ENCODE data around the gene AKR1E2. TPM values are rescaled to one million over a fixed set of nuclear protein-coding genes. Genes with fewer than 3 reads are reported as not detected.

The AKR1E2 gene
- total RNA-seq, 1 donor from 2014 or later = 4.7 TPM

DNA sequence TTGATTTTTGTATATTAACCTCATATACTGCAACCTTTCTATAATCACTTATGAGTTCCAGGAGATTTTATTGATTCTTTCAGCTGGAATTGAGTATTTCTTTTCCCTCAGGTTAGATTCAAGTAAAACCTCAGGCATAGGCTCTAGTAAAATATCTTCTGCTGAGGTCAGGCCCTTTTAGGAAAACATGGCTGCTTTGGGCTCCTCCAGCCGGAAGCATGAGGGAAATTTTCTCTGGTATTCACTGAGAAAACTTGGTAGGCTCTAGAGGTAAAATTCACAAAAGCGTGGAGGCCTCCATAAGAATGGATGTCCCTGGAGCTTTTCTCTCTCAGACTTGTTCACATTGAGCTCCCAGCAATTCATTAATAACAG, 56.7 kb downstream of the AKR1E2 start:
- H3K27me3 Mint-ChIP-seq = no peaks in the 10 kb centered on the region
- DNase-seq (ENCODE audit: extremely low spot score, unreplicated experiment) = no peak
- no peaks in the 10 kb centered on the region for H3K9me3 Mint-ChIP-seq
- H3K4me1 Mint-ChIP-seq (ENCODE audit: unreplicated experiment) = no peaks in the 10 kb centered on the region
- no peaks in the 10 kb centered on the region for H3K36me3 Mint-ChIP-seq
- H3K4me3 Mint-ChIP-seq = no peak overlapping the region
- TF ChIP-seq, protein P1, sequence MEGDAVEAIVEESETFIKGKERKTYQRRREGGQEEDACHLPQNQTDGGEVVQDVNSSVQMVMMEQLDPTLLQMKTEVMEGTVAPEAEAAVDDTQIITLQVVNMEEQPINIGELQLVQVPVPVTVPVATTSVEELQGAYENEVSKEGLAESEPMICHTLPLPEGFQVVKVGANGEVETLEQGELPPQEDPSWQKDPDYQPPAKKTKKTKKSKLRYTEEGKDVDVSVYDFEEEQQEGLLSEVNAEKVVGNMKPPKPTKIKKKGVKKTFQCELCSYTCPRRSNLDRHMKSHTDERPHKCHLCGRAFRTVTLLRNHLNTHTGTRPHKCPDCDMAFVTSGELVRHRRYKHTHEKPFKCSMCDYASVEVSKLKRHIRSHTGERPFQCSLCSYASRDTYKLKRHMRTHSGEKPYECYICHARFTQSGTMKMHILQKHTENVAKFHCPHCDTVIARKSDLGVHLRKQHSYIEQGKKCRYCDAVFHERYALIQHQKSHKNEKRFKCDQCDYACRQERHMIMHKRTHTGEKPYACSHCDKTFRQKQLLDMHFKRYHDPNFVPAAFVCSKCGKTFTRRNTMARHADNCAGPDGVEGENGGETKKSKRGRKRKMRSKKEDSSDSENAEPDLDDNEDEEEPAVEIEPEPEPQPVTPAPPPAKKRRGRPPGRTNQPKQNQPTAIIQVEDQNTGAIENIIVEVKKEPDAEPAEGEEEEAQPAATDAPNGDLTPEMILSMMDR (conservative IDR thresholded peaks at IDR 0.05) = no peak
- no peak overlapping the region for H3K27ac Mint-ChIP-seq

DNA sequence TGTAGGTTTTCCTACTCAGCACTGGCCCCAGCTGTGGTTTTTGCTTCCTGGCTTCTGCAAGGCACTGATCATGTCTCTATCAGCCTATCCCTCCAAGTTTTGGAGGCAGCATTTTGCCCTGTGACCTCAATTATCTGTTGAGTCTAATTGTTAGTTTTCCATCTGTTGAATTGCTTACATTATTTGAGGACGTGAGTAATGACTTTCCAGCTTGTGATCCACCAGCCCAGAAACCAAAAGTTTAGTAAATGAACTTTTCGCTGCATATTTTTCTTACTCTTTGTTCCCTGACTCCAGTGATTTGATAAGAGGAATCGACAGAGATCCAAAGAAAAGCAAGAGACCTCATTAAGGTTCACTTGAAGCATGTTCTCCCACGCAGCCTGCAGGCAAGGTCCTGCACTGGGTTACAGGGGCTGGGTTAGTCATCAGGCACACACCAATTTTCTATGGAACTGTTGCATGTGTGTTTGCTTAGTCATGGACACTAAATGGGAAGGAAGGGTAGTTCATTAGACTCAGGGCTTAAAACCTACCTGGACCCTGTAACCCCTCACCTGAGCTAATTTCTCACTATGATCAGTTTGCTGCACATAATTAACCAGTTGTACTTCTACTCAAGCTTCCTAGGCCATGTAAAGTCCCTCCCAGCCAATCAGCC, 57.2 kb downstream of the AKR1E2 start:
- no peaks in the 10 kb centered on the region for H3K9me3 Mint-ChIP-seq
- H3K4me1 Mint-ChIP-seq (ENCODE audit: unreplicated experiment) = no peaks in the 10 kb centered on the region
- no peak for DNase-seq (ENCODE audit: extremely low spot score, unreplicated experiment)
- no peak overlapping the region for H3K27ac Mint-ChIP-seq
- H3K36me3 Mint-ChIP-seq = no peaks in the 10 kb centered on the region
- TF ChIP-seq, protein P1 (conservative IDR thresholded peaks at IDR 0.05) = no peak
- no peak overlapping the region for H3K4me3 Mint-ChIP-seq
- H3K27me3 Mint-ChIP-seq = no peaks in the 10 kb centered on the region

DNA sequence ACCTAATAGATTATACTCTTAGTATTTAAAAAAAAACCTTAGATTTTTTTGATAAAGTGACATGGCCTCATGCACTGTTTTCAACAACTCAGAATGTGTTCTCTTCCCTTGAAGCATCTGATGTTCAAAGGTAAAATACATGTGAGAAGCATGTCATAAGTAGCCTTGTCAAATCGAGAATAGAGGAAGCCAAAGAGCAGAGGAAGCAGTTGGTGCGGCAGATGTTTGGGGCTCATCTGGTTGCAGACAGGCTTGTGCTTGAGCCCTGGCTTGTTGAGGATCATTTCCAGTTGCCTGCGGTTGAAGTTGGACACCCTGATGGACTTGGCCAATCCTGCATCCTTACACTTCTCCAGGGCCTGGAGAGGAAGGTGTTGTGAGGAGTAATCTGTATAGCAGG, 59.2 kb downstream of the AKR1E2 start:
- H3K27me3 Mint-ChIP-seq = no peaks in the 10 kb centered on the region
- H3K27ac Mint-ChIP-seq = no peak overlapping the region
- H3K36me3 Mint-ChIP-seq = no peaks in the 10 kb centered on the region
- DNase-seq (ENCODE audit: extremely low spot score, unreplicated experiment) = no peak
- no peak overlapping the region for H3K4me3 Mint-ChIP-seq
- no peaks in the 10 kb centered on the region for H3K9me3 Mint-ChIP-seq
- H3K4me1 Mint-ChIP-seq (ENCODE audit: unreplicated experiment) = no peaks in the 10 kb centered on the region
- TF ChIP-seq, protein P1 (conservative IDR thresholded peaks at IDR 0.05) = no peak

DNA sequence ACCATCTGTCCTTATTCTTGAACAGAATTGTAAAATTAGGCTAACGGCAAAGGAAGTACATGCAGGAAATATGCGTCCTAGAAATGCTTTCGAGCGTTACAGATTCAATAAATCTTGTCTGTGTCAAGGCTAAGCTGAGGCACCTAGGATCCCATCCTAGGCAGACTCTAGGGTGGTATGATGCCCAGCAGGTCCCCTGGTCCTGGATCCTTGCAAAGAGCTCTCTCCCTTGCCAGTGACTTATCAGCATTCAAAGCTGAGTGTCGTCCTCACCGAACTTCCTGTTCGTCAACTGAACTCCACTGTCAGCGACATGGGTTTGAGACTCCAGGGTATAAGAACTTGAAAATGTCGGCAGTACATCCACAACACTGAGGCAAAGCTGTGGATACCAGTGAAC, 61.5 kb downstream of the AKR1E2 start:
- Mint-ChIP-seq H3K4me1 (ENCODE audit: unreplicated experiment) (no peaks in the 10 kb centered on the region), H3K27me3 (no peaks in the 10 kb centered on the region), H3K36me3 (no peaks in the 10 kb centered on the region), H3K27ac (no peak overlapping the region), H3K4me3 (no peak overlapping the region), H3K9me3 (no peaks in the 10 kb centered on the region)
- DNase-seq (ENCODE audit: extremely low spot score, unreplicated experiment) = no peak
- TF ChIP-seq, protein P1 (conservative IDR thresholded peaks at IDR 0.05) = no peak

DNA sequence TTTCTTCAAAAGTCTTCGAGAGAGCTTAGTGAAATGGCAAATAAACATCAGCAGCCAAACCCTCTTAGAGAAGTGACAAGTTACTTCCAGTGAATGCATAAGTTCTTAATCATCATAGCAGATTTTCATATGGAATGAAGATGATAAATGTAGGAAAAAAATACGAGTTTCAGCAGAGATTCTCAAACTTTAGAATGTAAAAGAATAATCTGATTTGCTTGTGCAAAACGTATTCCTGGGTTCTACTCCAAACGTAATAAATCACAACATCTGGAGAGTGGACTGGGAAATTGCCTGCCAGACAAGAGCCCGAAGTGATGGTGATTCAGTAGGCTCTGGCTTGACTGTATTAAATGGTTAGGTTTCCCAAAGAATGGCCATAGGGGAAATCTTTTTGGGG, 62.2 kb downstream of the AKR1E2 start:
- Mint-ChIP-seq H3K36me3 (no peaks in the 10 kb centered on the region), H3K27me3 (no peaks in the 10 kb centered on the region), H3K4me1 (ENCODE audit: unreplicated experiment) (no peaks in the 10 kb centered on the region), H3K9me3 (no peaks in the 10 kb centered on the region), H3K4me3 (no peak overlapping the region), H3K27ac (no peak overlapping the region)
- DNase-seq (ENCODE audit: extremely low spot score, unreplicated experiment) = no peak
- TF ChIP-seq, protein P1 (conservative IDR thresholded peaks at IDR 0.05) = no peak

DNA sequence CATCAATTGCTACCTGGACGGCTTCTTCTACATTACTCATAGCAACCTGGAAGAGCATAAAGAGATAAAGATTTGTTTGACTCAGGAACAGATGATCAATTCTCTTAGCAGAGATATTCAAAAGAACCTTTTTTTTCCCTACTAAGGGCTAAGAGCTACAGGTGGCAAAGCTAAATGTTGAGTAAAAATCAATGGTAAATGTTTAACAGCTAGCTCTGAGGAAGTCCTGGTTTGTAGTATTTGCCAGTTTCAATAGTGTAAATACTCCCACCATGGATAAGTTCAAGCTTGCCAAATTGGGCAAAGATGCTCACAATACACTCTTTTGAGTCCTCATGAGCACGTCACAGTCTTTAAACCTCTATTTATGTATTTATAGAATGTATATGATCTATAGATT, 64.0 kb downstream of the AKR1E2 start:
- H3K9me3 Mint-ChIP-seq = no peaks in the 10 kb centered on the region
- TF ChIP-seq, protein P1 (conservative IDR thresholded peaks at IDR 0.05) = no peak

More for the DNA sequence above, 64.0 kb downstream of the AKR1E2 start:
- Mint-ChIP-seq H3K4me3 (no peak overlapping the region), H3K27me3 (no peaks in the 10 kb centered on the region), H3K27ac (no peak overlapping the region), H3K4me1 (ENCODE audit: unreplicated experiment) (no peaks in the 10 kb centered on the region), H3K36me3 (no peaks in the 10 kb centered on the region)
- DNase-seq (ENCODE audit: extremely low spot score, unreplicated experiment) = no peak

Data from type B pancreatic cell (in vitro differentiated cells).